Trophoblast cell (in vitro differentiated cells and primary cell): ENCODE results near the gene SELENOO.
A peak's percentile ranks its signal among the peaks of the same experiment; 100 is the strongest.

Source experiments
- DNase-seq, 2 donors: peaks; one replicate each; pipeline ENCODE4 v3.0.0-alpha.2; 2016
- H2AFZ ChIP-seq: 2 replicates; pipeline ENCODE4 v1.6.1; 2013; ENCODE audit warnings: low read length, moderate library complexity, mild to moderate bottlenecking; ENCODE audit not compliant: insufficient read depth, poor library complexity
- H2AK5ac ChIP-seq: 2 replicates; pipeline ENCODE4 v1.6.1; 2013; ENCODE audit warnings: mild to moderate bottlenecking, low read length
- H2BK120ac ChIP-seq: 2 replicates; pipeline ENCODE4 v1.6.1; 2013; ENCODE audit warnings: low read length, mild to moderate bottlenecking, moderate library complexity; ENCODE audit not compliant: insufficient read depth, poor library complexity
- H2BK12ac ChIP-seq: 2 replicates; pipeline ENCODE4 v1.6.1; 2013; ENCODE audit warnings: mild to moderate bottlenecking, low read length, moderate library complexity
- H2BK5ac ChIP-seq: 2 replicates; pipeline ENCODE4 v1.6.1; 2013; ENCODE audit warnings: low read length, low read depth, moderate library complexity, mild to moderate bottlenecking; ENCODE audit not compliant: poor library complexity
- H3K14ac ChIP-seq: 2 replicates; pipeline ENCODE4 v1.6.1; 2013; ENCODE audit warnings: mild to moderate bottlenecking, low read length
- H3K18ac ChIP-seq: 2 replicates; pipeline ENCODE4 v1.6.1; 2013; ENCODE audit warnings: mild to moderate bottlenecking, low read length
- H3K23ac ChIP-seq: 2 replicates; pipeline ENCODE4 v1.6.1; 2013; ENCODE audit warnings: low read length
- H3K27ac ChIP-seq: 2 replicates; pipeline ENCODE4 v1.5.1; 2013; ENCODE audit warnings: low read depth, mild to moderate bottlenecking, inconsistent platforms, low read length, moderate library complexity
- H3K27me3 ChIP-seq: 2 replicates; pipeline ENCODE4 v1.6.1; 2013; ENCODE audit warnings: inconsistent platforms, mild to moderate bottlenecking, low read length, moderate library complexity; ENCODE audit not compliant: insufficient read depth
- H3K36me3 ChIP-seq, 2 experiments: 1 replicate in 1 of 2; 2 replicates in 1 of 2; pipeline ENCODE4 v1.6.1; 2013; ENCODE audit warnings: low read length in 2 of 2, mild to moderate bottlenecking in 2 of 2, moderate library complexity in 1 of 2; ENCODE audit not compliant: insufficient read depth in 2 of 2, control insufficient read depth in 1 of 2
- H3K4ac ChIP-seq: 2 replicates; pipeline ENCODE4 v1.6.1; 2013; ENCODE audit warnings: low read depth, mild to moderate bottlenecking, low read length, moderate library complexity
- H3K4me1 ChIP-seq, 2 experiments: 1 replicate in 1 of 2; 2 replicates in 1 of 2; pipeline ENCODE4 v1.6.1; 2013; ENCODE audit warnings: low read length in 2 of 2, mild to moderate bottlenecking in 2 of 2, moderate library complexity in 1 of 2; ENCODE audit not compliant: insufficient read depth in 2 of 2, control insufficient read depth in 1 of 2
- H3K4me2 ChIP-seq: 2 replicates; pipeline ENCODE4 v1.6.1; 2013; ENCODE audit warnings: inconsistent platforms, mild to moderate bottlenecking, low read length, moderate library complexity
- H3K4me3 ChIP-seq: 2 replicates; pipeline ENCODE4 v1.5.1; 2013; ENCODE audit warnings: mild to moderate bottlenecking, low read depth, low read length, inconsistent platforms
- H3K79me1 ChIP-seq: one replicate; pipeline ENCODE4 v1.6.1; 2013; ENCODE audit warnings: low read length
- H3K79me2 ChIP-seq: 2 replicates; pipeline ENCODE4 v1.6.1; 2013; ENCODE audit warnings: low read length, mild to moderate bottlenecking; ENCODE audit not compliant: control insufficient read depth, insufficient read depth, poor library complexity
- H3K9ac ChIP-seq: 2 replicates; pipeline ENCODE4 v1.6.1; 2013; ENCODE audit warnings: mild to moderate bottlenecking, low read length
- H3K9me3 ChIP-seq: 2 replicates; pipeline ENCODE4 v1.6.1; 2013; ENCODE audit warnings: low read depth, mild to moderate bottlenecking, control low read depth, inconsistent platforms, low read length; ENCODE audit not compliant: insufficient read depth
- H4K12ac ChIP-seq: 2 replicates; pipeline ENCODE4 v1.6.1; 2013; ENCODE audit warnings: low read depth, mild to moderate bottlenecking, low read length, moderate library complexity
- H4K8ac ChIP-seq: 2 replicates; pipeline ENCODE4 v1.6.1; 2013; ENCODE audit warnings: low read depth, mild to moderate bottlenecking, low read length, moderate library complexity
- H4K91ac ChIP-seq: one replicate; pipeline ENCODE4 v1.6.1; 2013; ENCODE audit warnings: low read depth, mild to moderate bottlenecking, low read length, moderate library complexity
- WGBS: extraction: QIAGEN DNeasy Blood & Tissue Kit; methylation state at CpG from one replicate; pipeline ENCODE4 v1.1.7; 2013; ENCODE audit warnings: missing lambda C conversion rate; ENCODE audit not compliant: insufficient read length, insufficient coverage; ENCODE audit errors: extremely low coverage; 5-methylcytosine and 5-hydroxymethylcytosine counted together

The SELENOO gene

DNA sequence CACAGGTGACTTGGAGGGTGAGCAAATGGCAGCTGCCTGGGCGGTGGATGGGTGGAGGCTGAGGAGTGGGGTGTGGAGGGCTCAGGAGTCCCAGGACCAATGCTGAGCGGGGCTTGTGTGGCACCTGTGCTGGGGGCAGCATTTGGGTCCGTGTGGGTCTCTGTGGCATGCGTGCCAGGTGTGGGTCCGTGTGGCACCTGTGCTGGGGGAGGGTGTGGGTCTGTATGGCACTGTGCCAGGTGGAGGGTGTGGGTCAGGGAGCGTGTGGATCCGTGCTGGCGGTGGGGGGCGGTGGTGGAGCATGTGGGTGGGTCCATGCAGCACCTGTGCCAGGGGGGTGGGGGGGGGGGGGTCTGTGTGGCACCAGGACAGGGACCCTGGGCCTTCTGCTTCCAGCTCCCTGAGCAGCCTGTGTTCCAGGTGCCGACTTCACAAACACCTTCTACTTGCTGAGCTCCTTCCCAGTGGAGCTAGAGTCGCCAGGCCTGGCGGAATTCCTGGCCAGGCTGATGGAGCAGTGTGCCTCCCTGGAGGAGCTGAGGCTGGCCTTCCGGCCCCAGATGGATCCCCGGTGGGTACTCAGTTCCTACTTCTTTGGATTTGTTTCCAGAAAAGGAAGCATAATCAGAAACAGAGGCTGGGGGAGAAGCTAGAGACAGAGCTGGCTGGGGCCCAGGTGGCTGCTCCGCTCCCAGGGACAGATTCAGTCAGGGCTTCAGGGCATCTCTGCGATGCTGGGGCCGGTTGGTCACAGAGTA lies 14.7 kb downstream of the SELENOO start:
- Histone ChIP-seq H3K4ac (no peak overlapping the region), H3K79me2 (no peaks in the 10 kb centered on the region), H2BK5ac (no peak overlapping the region), H3K27me3 (no peaks in the 10 kb centered on the region), H3K4me1 (no peaks in the 10 kb centered on the region), H3K79me1 (no peaks in the 10 kb centered on the region), H3K9me3 (peaks cover 7% of the 10 kb centered on the region), H4K8ac (no peak overlapping the region), H4K12ac (no peak overlapping the region), H2AFZ (no peak overlapping the region), H2BK12ac (no peak overlapping the region), H2AK5ac (no peak overlapping the region), H3K9ac (no peak overlapping the region), H3K4me3 (no peak overlapping the region), H3K36me3 (peaks cover 81 to 82% of the 10 kb centered on the region in 2 experiments), H4K91ac (no peak overlapping the region), H2BK120ac (no peak overlapping the region), H3K4me2 (no peak overlapping the region), H3K14ac (no peak overlapping the region), H3K27ac (no peak overlapping the region), H3K18ac (no peak overlapping the region), H3K23ac (no peak overlapping the region)
- WGBS = no CpG with 5 or more reads among the region's 17 CpGs
- DNase-seq = no peak

GRCh38 chr22:50216055-50216683 lies 15.4 kb downstream of the SELENOO start:
- H2AFZ ChIP-seq = no peak overlapping the region
- no peaks in the 10 kb centered on the region for H3K79me1 ChIP-seq
- no peak overlapping the region for H3K4me3 ChIP-seq
- no peak overlapping the region for H4K8ac ChIP-seq
- peaks cover 14% of the 10 kb centered on the region for H3K9me3 ChIP-seq
- no peak for DNase-seq
- no peak overlapping the region for H2AK5ac ChIP-seq
- H3K4me2 ChIP-seq = no peak overlapping the region
- H3K4ac ChIP-seq = no peak overlapping the region
- no peak overlapping the region for H3K18ac ChIP-seq
- no peaks in the 10 kb centered on the region for H3K4me1 ChIP-seq
- H4K91ac ChIP-seq = no peak overlapping the region
- no peak overlapping the region for H2BK5ac ChIP-seq
- no peak overlapping the region for H2BK120ac ChIP-seq
- WGBS = no CpG with 5 or more reads among the region's 15 CpGs
- peaks cover 81% of the 10 kb centered on the region in 2 experiments for H3K36me3 ChIP-seq
- no peaks in the 10 kb centered on the region for H3K27me3 ChIP-seq
- H3K9ac ChIP-seq = no peak overlapping the region
- peak overlapping the region; percentile 23 for H4K12ac ChIP-seq
- no peak overlapping the region for H3K14ac ChIP-seq
- no peak overlapping the region for H2BK12ac ChIP-seq
- no peak overlapping the region for H3K27ac ChIP-seq
- H3K79me2 ChIP-seq = no peaks in the 10 kb centered on the region
- H3K23ac ChIP-seq = no peak overlapping the region

DNA sequence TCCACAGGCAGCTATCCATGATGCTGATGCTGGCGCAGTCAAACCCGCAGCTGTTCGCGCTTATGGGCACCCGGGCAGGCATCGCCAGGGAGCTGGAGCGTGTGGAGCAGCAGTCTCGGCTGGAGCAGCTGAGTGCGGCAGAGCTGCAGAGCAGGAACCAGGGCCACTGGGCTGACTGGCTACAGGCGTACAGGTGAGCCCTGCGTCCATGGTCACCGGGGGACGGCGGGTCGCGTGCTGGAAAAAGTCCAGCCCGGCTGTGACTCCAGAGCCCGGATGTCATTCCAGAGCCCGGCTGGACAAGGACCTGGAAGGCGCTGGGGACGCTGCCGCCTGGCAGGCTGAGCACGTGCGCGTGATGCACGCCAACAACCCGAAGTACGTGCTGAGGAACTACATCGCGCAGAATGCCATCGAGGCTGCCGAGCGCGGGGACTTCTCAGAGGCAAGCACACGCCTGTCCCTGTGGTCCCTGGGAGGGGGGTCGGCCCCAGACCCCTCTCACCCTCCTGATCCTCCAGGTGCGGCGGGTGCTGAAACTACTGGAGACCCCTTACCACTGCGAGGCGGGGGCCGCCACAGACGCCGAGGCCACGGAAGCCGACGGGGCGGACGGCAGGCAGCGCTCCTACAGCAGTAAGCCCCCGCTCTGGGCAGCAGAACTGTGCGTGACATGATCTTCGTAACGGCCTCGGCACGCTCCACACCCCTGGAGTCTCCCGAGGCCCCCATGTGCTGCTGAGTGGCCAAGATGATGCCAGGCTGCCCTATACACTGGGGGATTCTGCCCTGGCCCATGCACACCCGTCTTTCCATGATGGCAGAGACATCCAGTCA lies 16.1 kb downstream of the SELENOO start:
- no peaks in the 10 kb centered on the region for H3K79me1 ChIP-seq
- no CpG with 5 or more reads among the region's 57 CpGs for WGBS
- no peaks in the 10 kb centered on the region for H3K4me1 ChIP-seq
- no peak overlapping the region for H3K14ac ChIP-seq
- H2AK5ac ChIP-seq = no peak overlapping the region
- H2BK12ac ChIP-seq = no peak overlapping the region
- H4K8ac ChIP-seq = no peak overlapping the region
- no peak overlapping the region for H3K4me3 ChIP-seq
- H3K18ac ChIP-seq = no peak overlapping the region
- H3K4me2 ChIP-seq = no peak overlapping the region
- no peak overlapping the region for H2BK120ac ChIP-seq
- no peak overlapping the region for H2BK5ac ChIP-seq
- H3K9ac ChIP-seq = no peak overlapping the region
- no peaks in the 10 kb centered on the region for H3K27me3 ChIP-seq
- H3K4ac ChIP-seq = no peak overlapping the region
- H3K36me3 ChIP-seq = peaks cover 87% of the 10 kb centered on the region in 2 experiments
- no peak overlapping the region for H4K12ac ChIP-seq
- DNase-seq = no peak
- H3K27ac ChIP-seq = no peak overlapping the region
- H2AFZ ChIP-seq = no peak overlapping the region
- no peaks in the 10 kb centered on the region for H3K79me2 ChIP-seq
- H3K9me3 ChIP-seq = peaks cover 14% of the 10 kb centered on the region
- no peak overlapping the region for H3K23ac ChIP-seq
- no peak overlapping the region for H4K91ac ChIP-seq

DNA sequence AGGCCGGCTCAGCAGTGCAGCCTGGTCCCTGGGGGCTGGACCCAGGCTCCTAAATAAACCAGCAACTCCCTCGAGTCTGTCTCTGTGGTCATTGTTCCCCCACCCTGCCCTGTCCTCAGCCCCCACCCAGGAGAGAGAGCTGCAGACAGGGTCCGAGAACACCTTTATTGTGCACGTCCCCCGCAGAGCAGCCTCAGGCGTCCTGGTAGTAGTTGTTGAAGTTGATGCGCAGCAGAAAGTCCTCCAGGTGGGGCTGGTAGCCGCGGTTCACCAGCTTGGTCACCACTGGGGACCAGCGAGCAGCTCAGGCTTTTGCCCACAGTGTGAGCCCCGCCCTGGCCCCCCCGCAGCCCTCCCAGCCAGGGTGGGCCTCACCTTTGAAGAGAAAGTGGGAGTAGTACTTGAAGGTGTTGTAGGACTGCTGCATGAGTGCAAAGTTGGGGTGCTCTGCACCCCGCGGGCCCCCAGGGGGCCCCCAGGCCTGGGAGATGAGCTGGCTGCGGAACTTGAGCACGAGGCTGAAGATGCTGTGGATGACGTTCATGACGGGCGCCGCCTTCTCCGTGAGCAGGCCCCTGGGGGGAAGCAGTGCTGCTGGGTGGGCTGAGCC lies 16.8 kb downstream of the SELENOO start:
- Histone ChIP-seq H4K12ac (no peak overlapping the region), H3K9ac (no peak overlapping the region), H4K91ac (no peak overlapping the region), H3K4me2 (no peak overlapping the region), H3K14ac (no peak overlapping the region), H2AK5ac (no peak overlapping the region), H3K9me3 (peaks cover 11% of the 10 kb centered on the region), H3K18ac (no peak overlapping the region), H3K27ac (no peak overlapping the region), H3K4me1 (no peaks in the 10 kb centered on the region), H3K36me3 (peaks cover 90% of the 10 kb centered on the region in 2 experiments), H2BK12ac (no peak overlapping the region), H2BK120ac (no peak overlapping the region), H3K79me1 (no peaks in the 10 kb centered on the region), H4K8ac (no peak overlapping the region), H2BK5ac (no peak overlapping the region), H2AFZ (no peak overlapping the region), H3K79me2 (no peaks in the 10 kb centered on the region), H3K4me3 (no peak overlapping the region), H3K4ac (no peak overlapping the region), H3K23ac (no peak overlapping the region), H3K27me3 (no peaks in the 10 kb centered on the region)
- no peak for DNase-seq
- WGBS = no CpG with 5 or more reads among the region's 21 CpGs
